NCI-H748 (cell line): ENCODE measurements around the gene KCNJ5.

ENCODE experiments used
- DNase-seq: peaks from one replicate; lab custom pipeline; 2025; ENCODE audit not compliant: unreplicated experiment; lab: John Stamatoyannopoulos, UW

KCNJ5 gene

DNA sequence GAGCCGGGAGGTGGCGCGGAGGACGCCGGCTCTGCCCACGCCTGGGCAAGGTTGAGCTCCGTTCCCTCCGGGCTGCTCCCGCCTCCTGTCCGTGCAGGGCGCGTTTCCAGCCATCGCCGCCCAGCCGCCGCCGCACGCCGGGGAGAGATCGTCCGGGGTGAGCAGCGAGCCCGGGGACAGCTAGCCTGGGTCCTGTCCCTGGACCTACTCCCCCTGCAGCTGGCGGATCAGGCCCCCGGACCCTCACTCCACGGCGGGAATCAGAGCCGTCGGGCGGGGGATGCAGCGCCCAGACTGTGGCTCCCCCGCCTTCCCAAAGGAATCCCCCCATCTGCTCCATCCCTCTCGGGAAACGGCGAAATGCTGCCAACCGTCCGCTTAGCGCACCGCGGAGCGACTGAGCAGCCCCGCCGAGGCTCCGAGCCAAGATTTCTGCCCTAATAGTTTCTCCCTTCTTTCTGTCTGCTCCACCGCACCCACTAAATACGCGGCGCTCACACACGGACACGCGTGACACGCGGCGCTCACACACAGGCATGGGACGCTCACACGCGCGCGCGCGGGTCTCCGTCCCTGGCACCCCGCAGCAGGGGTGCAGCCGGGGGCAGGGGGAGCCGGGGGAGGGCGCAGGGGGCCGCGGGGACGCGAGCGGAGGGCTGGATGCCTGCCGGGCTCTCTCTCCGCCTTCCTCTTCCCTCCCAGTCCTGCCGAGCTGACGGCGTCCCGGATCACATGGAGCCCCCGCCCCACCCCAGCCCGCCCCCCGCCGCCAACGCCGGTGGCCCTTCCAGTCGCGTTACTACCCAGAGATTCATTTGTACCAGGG lies at the start of gene KCNJ5:
Gene KCNJ5, plus strand, starts transcription at position 814 of the 826 bp plus-strand sequence. CDS start 19,918 bp downstream, outside the sequence.
- DNase-seq: peak; percentile 51

DNA sequence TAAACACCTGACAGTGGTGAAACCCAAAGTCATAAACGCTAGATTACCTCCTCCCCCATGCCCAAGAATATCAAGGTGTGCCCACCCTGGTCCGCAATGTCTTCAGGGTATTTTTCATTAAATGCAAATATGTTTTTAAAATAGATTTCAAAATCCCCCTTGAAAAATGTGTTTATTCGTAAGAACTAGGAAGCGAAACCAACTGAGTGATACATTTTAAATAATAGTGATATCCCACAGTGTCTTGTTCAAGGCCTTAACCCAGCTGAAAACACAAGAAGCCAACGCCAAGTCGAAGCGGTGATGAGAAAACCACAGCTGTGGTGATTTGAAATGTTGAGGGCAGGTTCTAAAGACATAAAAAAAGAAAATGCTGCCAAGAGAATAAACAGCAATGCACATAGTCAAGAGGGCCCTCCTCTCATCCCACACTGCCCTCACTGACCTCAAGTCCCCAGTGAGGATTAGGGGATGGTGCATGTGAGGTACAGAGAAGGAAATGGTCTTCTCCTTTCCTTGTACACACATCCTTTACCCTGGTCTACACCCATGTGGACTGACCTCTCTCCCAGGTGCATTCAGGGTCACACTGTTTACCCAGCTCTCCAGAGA lies 49.6 kb upstream of the KCNJ5 start:
- no peak for DNase-seq

DNA sequence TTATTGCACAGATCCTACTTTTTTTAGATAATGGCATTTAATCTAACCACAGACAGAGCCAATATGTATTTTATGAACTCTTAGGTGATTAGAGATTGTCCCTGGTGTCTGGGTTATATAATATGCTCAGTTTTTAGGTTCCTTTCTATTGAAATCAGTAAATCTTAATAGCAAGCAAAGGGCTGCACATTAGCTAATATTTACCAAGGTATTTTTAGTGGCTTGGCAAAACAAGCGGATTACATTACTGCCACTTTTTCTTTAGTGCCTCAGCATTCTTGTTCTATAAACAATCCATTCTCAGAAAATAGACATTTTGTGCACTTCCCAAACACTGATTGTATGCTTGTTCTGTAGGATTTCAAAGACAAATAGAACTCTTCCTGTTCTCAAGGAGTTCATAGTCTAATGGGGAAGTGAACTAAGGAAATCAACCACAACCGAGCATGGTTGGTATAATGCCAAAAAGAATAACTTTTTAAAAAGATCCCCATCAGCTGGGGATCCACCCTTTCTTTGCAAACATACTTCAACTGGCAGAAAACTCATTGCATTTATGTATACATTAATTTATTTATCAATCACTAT lies 47.9 kb upstream of the KCNJ5 start:
- no peak for DNase-seq

DNA sequence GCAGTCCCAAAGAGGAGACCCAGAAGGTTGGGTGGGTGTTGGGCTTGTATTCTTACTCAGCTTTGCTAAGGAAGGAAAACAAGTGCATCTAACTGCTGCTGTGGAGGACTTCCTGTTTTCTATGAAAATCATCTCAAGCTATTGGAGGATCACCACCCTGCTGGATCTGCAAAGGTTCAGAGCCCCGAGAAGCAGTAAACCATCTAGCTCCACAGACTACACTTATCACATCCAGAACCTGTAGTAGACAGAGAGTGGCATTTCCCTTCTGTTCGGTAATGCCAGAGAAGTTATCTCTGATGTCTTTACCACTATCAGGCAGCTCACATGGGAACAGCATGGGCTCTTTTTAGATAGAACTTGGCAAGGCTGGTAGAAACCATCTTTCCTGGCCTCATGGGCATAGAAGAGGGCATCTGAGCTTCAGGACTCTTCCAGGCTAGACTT lies 45.8 kb upstream of the KCNJ5 start:
- no peak for DNase-seq

DNA sequence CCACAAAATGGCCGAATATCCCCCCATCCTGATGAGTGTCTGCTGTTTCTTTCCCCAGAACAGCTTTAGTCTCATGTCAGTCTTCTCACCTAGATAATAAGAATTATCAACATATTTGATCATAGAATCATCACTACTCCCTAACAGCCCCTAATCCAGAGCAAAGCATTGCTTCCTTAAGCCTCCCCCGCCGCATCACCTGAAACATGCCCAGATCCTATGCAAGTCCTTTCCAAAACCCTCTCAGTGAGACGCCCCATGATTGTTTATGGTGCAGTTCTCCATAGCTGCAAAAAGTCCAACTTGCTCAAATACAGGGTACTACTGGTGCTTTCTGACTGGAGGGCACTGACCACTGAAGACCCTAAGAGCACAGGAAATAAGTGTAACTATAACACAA lies 44.2 kb upstream of the KCNJ5 start:
- no peak for DNase-seq

DNA sequence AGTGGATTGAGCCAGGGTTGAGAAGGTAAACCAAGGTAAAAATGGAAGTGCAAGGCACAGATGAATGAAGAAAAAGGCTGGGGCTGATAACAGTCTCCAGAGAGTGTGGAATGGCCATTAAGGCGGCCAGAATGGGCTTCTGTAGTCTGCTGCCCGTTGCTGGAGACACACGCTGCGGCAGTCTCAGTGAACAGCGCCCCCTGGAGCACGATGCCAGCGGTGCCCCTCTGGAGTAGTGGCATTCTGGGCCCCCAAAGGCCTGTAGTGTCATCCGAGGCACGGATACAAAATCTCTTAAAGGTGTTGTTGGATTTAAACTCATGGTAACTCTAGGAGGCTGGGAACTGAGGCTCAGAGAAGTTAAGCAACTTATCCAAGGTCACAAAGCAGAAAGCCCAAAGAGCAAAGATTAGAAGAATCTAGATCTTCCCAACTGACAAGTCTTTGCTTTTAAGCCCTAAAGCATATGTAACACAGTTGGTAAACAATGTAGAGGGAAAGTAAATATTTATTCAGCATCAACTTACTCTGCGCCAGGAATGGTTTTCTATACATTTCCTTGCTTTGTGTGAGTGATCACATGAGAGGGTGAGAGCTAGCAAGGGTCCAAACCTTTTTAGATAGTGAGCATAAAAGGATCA lies 42.2 kb upstream of the KCNJ5 start:
- DNase-seq: peak; percentile 55

DNA sequence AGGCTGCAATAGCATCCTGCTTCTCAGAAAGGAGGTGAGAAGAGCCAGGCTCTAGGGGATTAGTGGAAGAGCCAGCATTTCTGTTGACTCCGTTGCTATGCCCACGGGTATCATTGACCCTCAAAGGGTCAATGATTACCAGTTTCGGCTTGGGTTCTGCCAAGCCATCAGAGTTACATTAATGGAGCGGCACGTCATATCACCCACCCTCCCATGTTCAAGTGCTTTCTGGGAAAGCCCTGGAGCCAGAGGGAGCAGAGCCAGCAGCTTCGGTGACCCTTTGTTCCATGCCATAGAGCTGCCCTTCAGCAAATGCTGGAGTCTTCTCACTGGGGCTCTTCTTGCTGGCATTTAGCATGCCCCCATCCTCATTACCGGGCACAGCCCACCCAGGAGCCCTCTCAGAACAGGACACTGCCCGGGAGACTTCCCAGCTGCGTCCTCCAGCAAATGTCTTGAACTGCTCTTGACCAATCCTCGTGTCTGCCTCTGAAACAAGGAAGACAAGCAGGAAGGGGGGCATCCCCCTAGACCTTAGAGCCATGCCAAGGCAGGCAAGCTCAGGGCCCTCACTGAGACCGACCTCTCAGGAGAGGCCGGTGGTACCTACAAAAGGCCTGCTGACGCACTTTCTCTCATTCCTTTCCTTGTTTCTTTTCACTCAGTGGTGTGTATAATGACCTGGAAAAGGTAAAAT lies 38.7 kb upstream of the KCNJ5 start:
- DNase-seq: peak; percentile 26

DNA sequence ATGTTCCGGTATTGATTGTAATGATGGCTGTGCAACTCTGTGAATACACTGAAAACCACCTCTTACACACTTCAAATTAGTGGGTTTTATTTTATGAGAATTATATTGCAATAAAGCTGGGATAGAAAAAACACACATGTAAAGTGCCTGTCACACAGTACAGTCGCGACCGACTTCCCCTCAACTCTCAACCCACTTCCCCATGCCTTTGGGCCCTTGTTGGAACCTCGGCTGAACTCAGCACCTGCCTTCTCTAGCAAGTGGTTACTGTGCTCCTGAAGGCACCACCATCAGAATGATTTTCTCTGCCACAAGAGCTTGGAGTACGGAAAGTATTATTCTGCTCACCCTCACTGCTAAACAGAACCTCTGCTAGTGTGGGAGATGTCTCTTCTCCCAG lies 37.6 kb upstream of the KCNJ5 start:
- no peak for DNase-seq

DNA sequence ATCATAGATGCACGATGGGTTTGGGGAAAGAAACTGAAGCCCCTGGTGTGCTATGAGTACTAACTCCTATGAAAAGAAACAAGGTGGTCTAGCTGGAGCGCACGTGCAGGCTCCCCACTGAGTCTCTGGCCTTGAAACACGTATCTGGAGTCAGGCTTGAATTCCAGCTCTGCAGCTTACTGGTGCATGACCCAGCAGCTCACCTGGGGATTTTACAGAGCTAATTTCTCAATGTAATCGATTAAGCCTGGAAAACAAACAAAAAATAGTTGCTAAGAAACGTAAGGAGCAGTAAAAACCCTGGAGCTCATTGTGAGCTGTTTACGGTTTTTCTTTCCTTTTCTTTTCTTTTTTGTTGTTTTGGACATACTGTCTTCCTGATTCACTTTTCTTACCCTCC lies 36.3 kb upstream of the KCNJ5 start:
- no peak for DNase-seq

DNA sequence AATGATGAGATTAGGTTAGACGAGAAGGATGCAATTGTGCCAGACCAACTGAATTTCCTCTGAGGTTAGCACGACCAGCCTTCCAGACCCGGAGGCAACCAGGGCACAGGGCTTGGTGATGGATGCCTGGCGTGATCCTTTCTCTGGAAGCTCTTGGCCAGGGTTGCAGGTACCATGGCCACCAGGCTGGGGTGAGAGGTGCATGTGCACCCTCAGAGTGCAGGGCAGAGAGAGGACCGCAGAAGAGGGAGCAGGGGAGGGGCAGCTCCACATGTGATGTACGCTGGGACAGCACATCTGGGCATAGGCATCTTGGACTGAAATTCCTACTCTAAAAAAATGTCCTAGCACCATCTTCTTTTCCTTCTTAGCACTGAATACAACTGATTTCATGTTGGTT lies 34.9 kb upstream of the KCNJ5 start:
- no peak for DNase-seq

DNA sequence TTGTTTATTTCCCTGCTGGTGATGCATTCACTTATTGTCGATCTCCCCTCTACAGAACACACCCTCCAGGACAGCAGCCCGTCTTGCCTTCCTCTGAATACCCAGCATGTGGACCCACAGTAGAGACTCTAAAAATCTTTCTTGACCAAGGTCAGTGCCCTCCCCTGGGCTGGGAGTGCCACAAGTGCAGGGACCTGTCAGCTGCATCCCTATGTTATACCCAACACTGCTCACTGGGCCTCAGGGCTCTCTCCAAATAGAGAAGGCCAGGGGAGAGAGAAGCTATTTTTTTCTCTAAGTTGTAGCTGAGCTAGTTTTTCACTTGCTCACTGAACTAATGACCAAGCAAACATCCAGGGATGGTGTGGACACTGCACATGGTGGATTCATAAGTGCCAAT lies 33.8 kb upstream of the KCNJ5 start:
- no peak for DNase-seq

DNA sequence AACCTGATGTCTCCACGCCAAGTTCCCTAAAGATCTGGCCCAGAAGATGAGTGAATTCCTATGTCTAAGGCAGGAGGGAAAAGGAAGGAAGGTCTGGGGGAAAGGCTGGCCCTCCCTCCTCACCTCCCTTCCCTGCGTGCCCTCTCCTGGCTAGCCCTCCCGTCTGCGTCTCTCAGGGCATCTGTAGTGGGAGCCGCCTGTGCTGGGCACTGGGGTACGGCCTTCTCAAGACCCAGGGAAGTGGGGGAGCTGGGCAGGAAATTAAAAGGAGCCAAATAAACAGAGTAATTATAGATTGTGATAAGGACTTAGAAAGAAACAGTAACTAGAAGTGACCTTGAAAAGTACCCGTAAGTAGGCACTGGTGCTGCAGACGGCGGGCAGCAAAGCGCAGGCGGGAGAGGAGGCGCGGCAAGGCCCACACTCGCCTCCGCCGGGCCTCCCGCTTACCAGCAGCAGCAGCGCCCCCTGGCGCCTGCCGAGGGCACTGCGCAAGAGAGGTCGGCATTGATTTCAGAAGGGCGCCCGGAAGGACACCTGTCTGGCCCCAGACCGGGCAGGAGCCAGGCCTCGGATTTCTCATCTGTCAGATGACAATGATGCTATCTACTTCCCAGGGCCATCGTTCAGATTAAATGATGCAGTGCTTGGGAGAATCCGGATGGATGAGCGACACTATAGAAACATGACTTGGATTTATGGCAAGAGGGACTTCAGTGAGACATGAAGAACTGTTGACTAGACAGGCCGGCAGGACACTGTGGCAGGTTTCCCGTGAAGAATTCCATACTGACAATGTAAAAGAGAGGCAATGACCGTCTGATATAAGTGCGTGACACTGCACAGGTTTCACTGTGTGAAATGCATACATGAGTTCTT lies 31.4 kb upstream of the KCNJ5 start:
- peak; percentile 3 for DNase-seq

DNA sequence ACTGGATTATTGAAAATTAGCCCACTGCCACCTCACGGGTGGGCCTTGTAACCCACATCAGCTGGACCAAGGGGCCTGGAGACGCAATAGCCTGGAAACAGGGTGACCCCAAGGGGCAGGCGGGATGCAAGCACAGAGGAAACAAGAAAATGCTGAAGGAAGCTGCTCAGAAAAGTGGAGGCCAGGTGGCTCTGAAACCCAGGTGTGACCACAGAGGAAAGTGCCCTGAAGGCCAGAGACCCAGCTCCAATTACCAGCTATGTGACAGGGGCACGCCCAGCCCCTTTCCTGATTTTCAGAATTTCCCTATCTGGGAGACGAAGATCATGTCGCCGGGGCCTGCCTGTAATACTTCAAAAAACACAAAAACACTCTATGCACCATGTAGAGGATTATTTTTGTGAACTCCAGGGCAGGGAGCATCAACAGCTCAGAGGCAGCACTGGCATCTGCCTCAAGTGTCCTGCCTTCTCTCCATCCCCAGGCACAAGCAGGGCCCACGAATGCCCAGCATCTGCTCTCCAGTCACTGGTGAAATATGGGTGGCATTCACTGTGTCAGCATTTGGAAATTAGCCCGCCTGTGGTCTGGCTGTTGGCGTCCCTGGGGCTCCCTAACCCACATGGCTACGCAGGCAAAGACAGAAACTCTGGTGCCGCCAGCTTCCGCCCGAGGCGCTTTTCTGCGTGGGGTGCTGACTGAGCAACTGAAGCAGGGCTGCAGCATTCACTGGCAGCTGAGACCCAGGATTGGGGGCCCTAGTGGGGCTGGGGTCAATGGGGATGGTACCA lies 30.4 kb upstream of the KCNJ5 start:
- DNase-seq: no peak

DNA sequence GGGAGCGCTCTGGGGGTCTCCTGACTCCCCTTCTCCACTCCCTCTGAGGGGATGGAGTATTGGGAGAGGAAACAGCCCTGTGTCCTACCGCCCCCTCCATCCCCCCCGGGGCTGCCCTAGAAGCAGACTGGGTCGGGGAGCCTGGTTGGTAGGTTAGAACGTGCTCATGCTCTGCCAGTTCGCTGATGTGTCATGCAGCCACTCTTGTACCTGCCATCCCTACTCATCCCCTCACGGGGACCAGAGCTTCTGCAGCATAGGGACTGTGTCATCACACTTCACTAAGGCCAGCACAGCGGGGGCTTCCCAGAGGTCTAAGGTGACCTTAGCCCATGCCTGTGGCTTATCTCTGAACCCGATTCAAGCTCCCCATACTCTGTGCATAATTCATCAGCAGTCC lies 28.8 kb upstream of the KCNJ5 start:
- DNase-seq: no peak

DNA sequence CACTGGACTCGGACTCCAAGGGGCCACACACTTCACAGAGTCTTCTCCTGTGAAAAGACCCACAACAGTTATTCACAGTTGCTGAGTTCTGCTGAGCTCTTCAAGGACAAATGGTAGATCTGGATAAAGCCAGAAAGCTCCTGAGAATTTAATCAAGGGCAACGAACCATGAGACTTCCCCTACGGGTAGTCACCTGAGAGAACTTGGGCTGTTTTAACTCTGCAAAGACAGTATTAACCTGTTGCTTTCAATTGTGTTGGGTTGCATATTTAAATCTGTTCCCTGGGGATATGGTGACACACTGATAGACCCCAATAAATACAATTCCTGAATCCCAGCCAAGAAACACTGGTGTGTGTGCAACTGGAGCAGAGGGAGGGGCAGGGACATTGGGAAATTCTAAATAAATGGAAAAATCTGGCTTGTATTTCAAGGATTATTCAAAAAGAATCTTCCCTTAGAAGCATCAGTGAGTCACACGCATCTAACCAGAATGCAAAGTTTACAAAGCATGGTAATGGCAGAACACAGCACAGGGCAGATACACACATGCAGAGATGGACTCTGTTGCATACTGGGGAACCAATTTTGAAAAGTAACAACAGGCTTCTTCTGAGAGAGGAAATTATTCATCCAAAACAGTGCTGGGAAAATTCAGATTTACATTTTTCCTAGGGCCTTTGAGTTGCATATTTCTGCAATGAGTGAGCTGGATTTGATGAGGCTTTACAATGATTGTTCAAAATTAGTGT lies 28.1 kb upstream of the KCNJ5 start:
- DNase-seq: no peak

DNA sequence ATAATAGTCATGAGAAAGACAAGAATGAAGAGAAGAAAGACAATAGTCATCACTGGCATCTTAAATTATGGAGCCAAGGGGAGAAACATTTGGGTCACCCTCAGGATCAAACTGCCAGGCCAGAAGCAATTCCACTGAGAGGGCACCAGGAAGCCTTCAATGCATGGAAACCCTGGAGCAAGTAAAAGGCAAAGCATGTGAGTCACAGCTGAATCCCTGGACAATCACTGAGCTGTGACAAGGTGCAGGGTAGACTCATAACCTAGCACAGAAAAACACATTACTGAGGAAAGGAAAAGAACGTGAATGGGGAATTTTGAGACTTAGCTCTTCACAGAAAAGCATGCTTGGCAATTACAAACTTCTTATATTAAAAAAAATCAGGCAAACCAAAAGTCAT lies 25.7 kb upstream of the KCNJ5 start:
- no peak for DNase-seq

DNA sequence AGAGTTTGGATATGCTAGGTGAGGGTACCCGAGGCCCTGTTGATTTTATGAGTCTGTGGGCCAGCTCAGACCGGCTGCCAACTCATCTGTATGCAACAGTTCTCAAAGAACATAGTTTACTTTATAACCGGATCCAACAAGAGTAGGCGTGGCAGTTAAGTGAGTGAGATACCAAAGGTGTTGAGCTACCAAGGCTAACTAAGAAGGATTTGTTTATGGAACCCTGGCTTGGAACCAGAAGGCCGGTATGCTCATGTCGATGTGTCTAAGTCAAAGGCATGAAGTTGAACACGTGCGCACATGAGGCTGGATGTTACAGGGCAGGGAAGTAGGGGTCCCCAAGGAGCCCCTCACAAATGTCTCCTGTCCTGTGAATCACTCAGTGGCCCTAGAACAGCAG lies 23.9 kb upstream of the KCNJ5 start, which contains the start of gene KCNJ1:
Gene KCNJ1, minus strand, starts transcription at position 20 of the 400 bp plus-strand sequence. CDS start 27,053 bp downstream, outside the sequence.
- DNase-seq: peak; percentile 13

DNA sequence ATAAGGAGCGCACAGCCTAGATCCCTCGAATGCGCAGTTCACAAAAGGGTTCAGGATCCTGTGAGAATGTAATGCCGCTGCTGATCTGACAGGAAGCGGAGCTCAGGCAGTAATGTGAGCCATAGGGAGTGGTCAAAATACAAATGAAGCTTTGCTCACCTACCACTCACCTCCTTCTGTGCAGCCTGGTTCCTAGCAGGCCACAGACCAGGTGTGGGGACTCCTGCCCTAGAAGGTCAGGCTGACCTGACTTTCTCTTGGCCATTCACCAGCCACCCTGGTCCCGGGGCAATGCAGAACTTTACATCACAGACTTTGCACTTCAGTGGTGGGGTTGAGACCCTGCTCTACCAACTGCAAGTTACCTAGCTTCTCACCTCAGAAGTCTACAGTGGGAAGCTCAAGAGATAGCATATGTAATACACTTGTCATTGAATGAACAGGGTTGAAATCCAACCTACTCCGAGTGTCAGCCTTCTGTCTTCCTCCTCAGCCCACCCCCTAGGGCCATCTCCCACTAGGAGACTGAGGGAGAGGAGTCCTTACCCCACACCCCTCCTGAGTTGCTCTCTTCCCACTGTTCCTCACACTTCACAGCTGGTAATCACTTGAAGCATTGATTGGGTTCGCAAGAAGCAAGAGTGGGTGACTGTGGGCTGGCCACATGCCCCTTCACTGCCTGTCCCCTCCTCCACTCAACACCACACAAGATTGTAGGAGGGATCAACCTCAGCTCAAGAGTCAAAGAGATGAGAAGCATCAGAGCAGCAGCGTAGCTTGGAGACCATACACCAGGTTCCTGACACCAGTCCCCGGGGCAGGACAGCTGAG lies 22.1 kb upstream of the KCNJ5 start:
- peak; percentile 11 for DNase-seq
